ENCODE measurements around the gene SPTY2D1.
"Not testable (repeated sequence)": the region's sequence is repeated elsewhere in the genome, so short reads cannot be mapped to it uniquely, and the experiment has no call there.

SPTY2D1 gene, protein sequence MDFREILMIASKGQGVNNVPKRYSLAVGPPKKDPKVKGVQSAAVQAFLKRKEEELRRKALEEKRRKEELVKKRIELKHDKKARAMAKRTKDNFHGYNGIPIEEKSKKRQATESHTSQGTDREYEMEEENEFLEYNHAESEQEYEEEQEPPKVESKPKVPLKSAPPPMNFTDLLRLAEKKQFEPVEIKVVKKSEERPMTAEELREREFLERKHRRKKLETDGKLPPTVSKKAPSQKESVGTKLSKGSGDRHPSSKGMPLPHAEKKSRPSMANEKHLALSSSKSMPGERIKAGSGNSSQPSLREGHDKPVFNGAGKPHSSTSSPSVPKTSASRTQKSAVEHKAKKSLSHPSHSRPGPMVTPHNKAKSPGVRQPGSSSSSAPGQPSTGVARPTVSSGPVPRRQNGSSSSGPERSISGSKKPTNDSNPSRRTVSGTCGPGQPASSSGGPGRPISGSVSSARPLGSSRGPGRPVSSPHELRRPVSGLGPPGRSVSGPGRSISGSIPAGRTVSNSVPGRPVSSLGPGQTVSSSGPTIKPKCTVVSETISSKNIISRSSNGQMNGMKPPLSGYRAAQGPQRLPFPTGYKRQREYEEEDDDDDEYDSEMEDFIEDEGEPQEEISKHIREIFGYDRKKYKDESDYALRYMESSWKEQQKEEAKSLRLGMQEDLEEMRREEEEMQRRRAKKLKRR

GRCh38 chr11:18634140-18635032 lies at the start of gene SPTY2D1:
TSS of gene SPTY2D1 (minus strand) at chr11:18634342. CDS start at chr11:18634257, 85 bp downstream.
- Histone ChIP-seq H2AFZ (ENCODE audit: low read depth, low read length) (peak within 1 kb of the TSS; percentile 95), H3K27me3 (ENCODE audit: low read depth, low read length) (peaks cover 3% of the 10 kb centered on the region; the same call in 1 of the 2 replicates), H3K4me2 (ENCODE audit: low read length) (peak within 1 kb of the TSS; percentile 99), H3K9me3 (ENCODE audit: insufficient read depth, low read length) (no peaks in the 10 kb centered on the region), H4K20me1 (ENCODE audit: insufficient read depth, low read length) (peaks cover 34% of the 10 kb centered on the region), H3K4me3 (ENCODE audit: low read length) (peak within 1 kb of the TSS; percentile 95), H3K36me3 (replicated peaks; ENCODE audit: low read depth, low read length) (no peaks in the 10 kb centered on the region), H3K27ac (ENCODE audit: low read length) (peak within 1 kb of the TSS; percentile 69), H3K79me2 (ENCODE audit: low read length) (peaks cover 30% of the 10 kb centered on the region), H3K9ac (ENCODE audit: low read length) (peak within 1 kb of the TSS; percentile 79), H3K4me1 (ENCODE audit: low read length) (peaks cover 12% of the 10 kb centered on the region)
- TF ChIP-seq, protein P1, sequence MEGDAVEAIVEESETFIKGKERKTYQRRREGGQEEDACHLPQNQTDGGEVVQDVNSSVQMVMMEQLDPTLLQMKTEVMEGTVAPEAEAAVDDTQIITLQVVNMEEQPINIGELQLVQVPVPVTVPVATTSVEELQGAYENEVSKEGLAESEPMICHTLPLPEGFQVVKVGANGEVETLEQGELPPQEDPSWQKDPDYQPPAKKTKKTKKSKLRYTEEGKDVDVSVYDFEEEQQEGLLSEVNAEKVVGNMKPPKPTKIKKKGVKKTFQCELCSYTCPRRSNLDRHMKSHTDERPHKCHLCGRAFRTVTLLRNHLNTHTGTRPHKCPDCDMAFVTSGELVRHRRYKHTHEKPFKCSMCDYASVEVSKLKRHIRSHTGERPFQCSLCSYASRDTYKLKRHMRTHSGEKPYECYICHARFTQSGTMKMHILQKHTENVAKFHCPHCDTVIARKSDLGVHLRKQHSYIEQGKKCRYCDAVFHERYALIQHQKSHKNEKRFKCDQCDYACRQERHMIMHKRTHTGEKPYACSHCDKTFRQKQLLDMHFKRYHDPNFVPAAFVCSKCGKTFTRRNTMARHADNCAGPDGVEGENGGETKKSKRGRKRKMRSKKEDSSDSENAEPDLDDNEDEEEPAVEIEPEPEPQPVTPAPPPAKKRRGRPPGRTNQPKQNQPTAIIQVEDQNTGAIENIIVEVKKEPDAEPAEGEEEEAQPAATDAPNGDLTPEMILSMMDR (IDR thresholded peaks at IDR 0.05; ENCODE audit: low read depth, low read length): no peak
- TF ChIP-seq EZH2phosphoT487 (IDR thresholded peaks at IDR 0.05; ENCODE audit: low read depth): no peak

DNA sequence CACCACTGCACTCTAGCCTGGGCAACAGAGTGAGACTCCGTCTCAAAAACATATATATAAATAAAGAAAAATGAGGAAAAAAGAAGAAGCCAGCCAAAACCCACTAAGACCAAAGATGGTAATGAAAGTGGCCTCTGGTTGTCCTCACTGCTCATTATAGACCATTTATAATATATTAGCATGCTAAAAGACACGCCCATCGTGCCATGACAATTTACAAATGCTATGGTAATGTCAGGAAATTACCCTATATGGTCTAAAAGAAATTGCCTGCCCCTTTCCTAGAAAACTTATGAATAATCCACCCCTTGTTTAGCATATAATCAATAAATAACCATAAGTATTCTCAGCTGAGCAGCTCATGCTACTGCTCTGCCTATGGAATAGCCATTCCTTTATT lies 48.3 kb upstream of the SPTY2D1 start:
- no peak overlapping the region for H3K9ac ChIP-seq (ENCODE audit: low read length)
- H3K4me1 ChIP-seq (ENCODE audit: low read length): no peaks in the 10 kb centered on the region
- H3K27ac ChIP-seq (ENCODE audit: low read length): no peak overlapping the region
- H3K4me2 ChIP-seq (ENCODE audit: low read length): no peak overlapping the region
- H3K9me3 ChIP-seq (ENCODE audit: insufficient read depth, low read length): no peaks in the 10 kb centered on the region
- no peak overlapping the region for H2AFZ ChIP-seq (ENCODE audit: low read depth, low read length)
- H3K79me2 ChIP-seq (ENCODE audit: low read length): no peaks in the 10 kb centered on the region
- H3K27me3 ChIP-seq (ENCODE audit: low read depth, low read length): peaks cover 7% of the 10 kb centered on the region; the same call in 1 of the 2 replicates
- no peaks in the 10 kb centered on the region for H3K36me3 ChIP-seq (replicated peaks; ENCODE audit: low read depth, low read length)
- no peaks in the 10 kb centered on the region for H4K20me1 ChIP-seq (ENCODE audit: insufficient read depth, low read length)
- TF ChIP-seq, protein P1 (IDR thresholded peaks at IDR 0.05; ENCODE audit: low read depth, low read length): no peak
- no peak for TF ChIP-seq EZH2phosphoT487 (IDR thresholded peaks at IDR 0.05; ENCODE audit: low read depth)
- H3K4me3 ChIP-seq (ENCODE audit: low read length): no peak overlapping the region

DNA sequence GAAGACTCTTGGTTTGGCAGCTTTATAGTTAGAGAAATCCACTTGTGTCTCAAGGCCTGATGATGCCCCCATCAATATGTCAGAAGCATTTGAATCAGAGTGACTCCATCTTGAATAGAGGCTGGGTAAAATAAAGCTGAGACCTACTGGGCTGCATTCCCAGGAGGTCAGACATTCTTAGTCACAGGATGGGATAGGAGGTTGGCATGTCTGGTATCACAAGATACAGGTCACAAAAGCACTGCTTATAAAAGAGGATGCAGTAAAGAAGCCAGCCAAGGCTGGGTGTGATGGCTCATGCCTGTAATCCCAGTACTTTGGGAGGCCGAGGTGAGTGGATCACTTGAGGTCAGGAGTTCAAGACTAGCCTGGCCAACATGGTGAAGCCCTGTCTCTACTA lies 47.8 kb upstream of the SPTY2D1 start:
- not testable (repeated sequence) for H3K4me3 ChIP-seq (ENCODE audit: low read length); H3K27ac ChIP-seq (ENCODE audit: low read length); H4K20me1 ChIP-seq (ENCODE audit: insufficient read depth, low read length); H3K9ac ChIP-seq (ENCODE audit: low read length); H3K36me3 ChIP-seq (replicated peaks; ENCODE audit: low read depth, low read length); H3K4me2 ChIP-seq (ENCODE audit: low read length); H3K9me3 ChIP-seq (ENCODE audit: insufficient read depth, low read length); H3K79me2 ChIP-seq (ENCODE audit: low read length); H2AFZ ChIP-seq (ENCODE audit: low read depth, low read length); H3K4me1 ChIP-seq (ENCODE audit: low read length); H3K27me3 ChIP-seq (ENCODE audit: low read depth, low read length)

GRCh38 chr11:18677560-18677959 lies 43.4 kb upstream of the SPTY2D1 start:
- TF ChIP-seq, protein P1 (IDR thresholded peaks at IDR 0.05; ENCODE audit: low read depth, low read length): no peak
- TF ChIP-seq EZH2phosphoT487 (IDR thresholded peaks at IDR 0.05; ENCODE audit: low read depth): no peak
- Histone ChIP-seq H3K4me2 (ENCODE audit: low read length) (no peak overlapping the region), H3K79me2 (ENCODE audit: low read length) (no peaks in the 10 kb centered on the region), H3K4me1 (ENCODE audit: low read length) (peaks cover 7% of the 10 kb centered on the region; the same call in 1 of the 2 replicates), H3K27ac (ENCODE audit: low read length) (no peak overlapping the region), H2AFZ (ENCODE audit: low read depth, low read length) (no peak overlapping the region), H3K4me3 (ENCODE audit: low read length) (no peak overlapping the region), H4K20me1 (ENCODE audit: insufficient read depth, low read length) (no peaks in the 10 kb centered on the region), H3K9me3 (ENCODE audit: insufficient read depth, low read length) (no peaks in the 10 kb centered on the region), H3K27me3 (ENCODE audit: low read depth, low read length) (no peaks in the 10 kb centered on the region), H3K36me3 (replicated peaks; ENCODE audit: low read depth, low read length) (no peaks in the 10 kb centered on the region), H3K9ac (ENCODE audit: low read length) (no peak overlapping the region)

All from OCI-LY3 (cell line).